ENCODE data around the gene QRICH2.
"Not testable (repeated sequence)": the region's sequence is repeated elsewhere in the genome, so short reads cannot be mapped to it uniquely, and the experiment has no call there.

Gene QRICH2

DNA sequence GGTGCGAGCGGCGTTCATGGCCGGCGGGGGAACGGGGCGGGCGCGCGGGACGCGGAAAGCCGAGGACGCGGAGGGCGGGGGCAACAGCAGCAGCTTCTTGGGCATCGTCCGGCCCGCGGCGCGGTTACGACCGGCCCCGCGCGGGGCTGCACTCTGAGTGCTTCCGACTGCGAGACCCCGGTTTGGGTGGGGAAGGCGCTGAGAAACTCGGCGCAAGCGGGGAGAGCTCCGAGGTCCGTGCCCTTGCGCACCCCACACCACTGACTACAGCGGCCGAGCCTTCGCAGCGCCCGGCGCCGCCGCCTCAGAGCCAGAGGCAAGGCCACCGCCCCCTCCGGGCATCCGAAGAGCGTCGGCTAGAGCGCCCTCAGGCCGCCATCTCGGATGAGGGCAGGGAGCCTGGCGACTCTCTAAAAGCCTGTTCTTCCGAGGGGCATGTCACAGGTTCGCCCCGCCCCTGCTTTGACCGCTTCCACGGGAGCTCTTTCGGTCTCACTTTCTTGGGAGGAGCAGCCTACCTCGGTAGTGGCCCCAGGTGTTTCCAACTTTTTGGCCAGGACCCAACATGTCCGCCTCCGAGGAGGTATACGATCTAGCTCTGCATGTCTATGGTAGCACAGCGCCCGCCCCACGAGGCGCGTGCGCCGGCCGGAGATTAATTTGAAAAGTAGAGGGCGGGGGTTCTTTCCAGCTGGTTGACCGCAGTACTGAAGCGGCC, 45.7 kb upstream of the QRICH2 start, which contains the start of gene PRPSAP1:
Gene PRPSAP1 (minus strand): TSS at position 318 of the 718 bp plus-strand sequence. CDS start 213 bp downstream, at position 105.
- H3K9me3 ChIP-seq, result no peaks in the 10 kb centered on the region
- H3K36me3 ChIP-seq, result no peaks in the 10 kb centered on the region
- peak; percentile 84 to 89 for DNase-seq
- peak within 1 kb of the TSS; percentile 74 to 81 for H3K27ac ChIP-seq
- H3K4me3 ChIP-seq, result peak within 1 kb of the TSS; percentile 75 to 87
- TF ChIP-seq, protein P1, sequence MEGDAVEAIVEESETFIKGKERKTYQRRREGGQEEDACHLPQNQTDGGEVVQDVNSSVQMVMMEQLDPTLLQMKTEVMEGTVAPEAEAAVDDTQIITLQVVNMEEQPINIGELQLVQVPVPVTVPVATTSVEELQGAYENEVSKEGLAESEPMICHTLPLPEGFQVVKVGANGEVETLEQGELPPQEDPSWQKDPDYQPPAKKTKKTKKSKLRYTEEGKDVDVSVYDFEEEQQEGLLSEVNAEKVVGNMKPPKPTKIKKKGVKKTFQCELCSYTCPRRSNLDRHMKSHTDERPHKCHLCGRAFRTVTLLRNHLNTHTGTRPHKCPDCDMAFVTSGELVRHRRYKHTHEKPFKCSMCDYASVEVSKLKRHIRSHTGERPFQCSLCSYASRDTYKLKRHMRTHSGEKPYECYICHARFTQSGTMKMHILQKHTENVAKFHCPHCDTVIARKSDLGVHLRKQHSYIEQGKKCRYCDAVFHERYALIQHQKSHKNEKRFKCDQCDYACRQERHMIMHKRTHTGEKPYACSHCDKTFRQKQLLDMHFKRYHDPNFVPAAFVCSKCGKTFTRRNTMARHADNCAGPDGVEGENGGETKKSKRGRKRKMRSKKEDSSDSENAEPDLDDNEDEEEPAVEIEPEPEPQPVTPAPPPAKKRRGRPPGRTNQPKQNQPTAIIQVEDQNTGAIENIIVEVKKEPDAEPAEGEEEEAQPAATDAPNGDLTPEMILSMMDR (IDR thresholded peaks at IDR 0.05), result peak; percentile 37 to 53
- intact Hi-C loops (cut with DNase I; ENCODE audit: low total_unique reads), result no loop called here
- peaks cover 0 to 26% (median 22%) of the 10 kb centered on the region in 4 donors for H3K4me1 ChIP-seq
- H3K27me3 ChIP-seq, result peaks cover 0 to 3% of the 10 kb centered on the region in 2 donors

- TF ChIP-seq, protein P1 (IDR thresholded peaks at IDR 0.05), result no peak
- Histone ChIP-seq H3K27me3 (peaks cover 0 to 3% of the 10 kb centered on the region in 2 donors), H3K4me1 (peaks cover 0 to 26% (median 22%) of the 10 kb centered on the region in 4 donors), H3K36me3 (peaks cover under 1 to 4% (median 1%) of the 10 kb centered on the region in 3 donors), H3K4me3 (peak overlapping the region; percentile 75 to 87), H3K27ac (peak overlapping the region; percentile 74 to 81), H3K9me3 (no peaks in the 10 kb centered on the region)
- intact Hi-C loops (cut with DNase I; ENCODE audit: low total_unique reads), result no loop called here
- DNase-seq, result peak in 1 of 2 donors; percentile 66
Observed at GRCh38 chr17:76353004-76353598, 45.0 kb upstream of the QRICH2 start.

- Histone ChIP-seq H3K4me1 (peaks cover 0 to 26% (median 22%) of the 10 kb centered on the region in 4 donors), H3K36me3 (peaks cover 12 to 18% (median 16%) of the 10 kb centered on the region in 3 donors), H3K27ac (peak overlapping the region in 1 of 2 donors; percentile 81), H3K4me3 (no peak overlapping the region), H3K9me3 (no peaks in the 10 kb centered on the region), H3K27me3 (peaks cover 0 to 3% of the 10 kb centered on the region in 2 donors)
- intact Hi-C loops (cut with DNase I; ENCODE audit: low total_unique reads), result no loop called here
- TF ChIP-seq, protein P1 (IDR thresholded peaks at IDR 0.05), result no peak
- DNase-seq, result no peak
Observed at GRCh38 chr17:76351526-76352071, 43.5 kb upstream of the QRICH2 start.

DNA sequence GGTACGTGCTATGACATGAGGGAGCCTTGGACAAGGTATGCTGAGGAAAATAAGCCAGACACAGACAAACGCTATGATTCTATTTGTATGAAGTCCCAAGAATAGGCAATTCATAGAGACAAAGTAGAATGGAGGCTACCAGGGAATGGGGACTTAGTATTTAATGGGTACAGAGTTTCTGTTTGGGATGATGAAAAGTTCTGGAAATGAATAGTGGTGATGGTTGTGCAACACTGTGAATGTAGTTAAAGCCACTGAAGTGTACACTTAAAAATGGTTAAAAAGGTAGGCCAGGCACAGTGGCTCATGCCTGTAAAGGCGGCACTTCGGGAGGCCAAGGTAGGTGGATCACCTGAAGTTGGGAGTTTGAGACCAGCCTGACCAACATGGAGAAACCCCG, 42.4 kb upstream of the QRICH2 start:
- peaks cover 0 to 2% of the 10 kb centered on the region in 2 donors for H3K27me3 ChIP-seq
- no peak overlapping the region for H3K4me3 ChIP-seq
- intact Hi-C loops (cut with DNase I; ENCODE audit: low total_unique reads), result no loop called here
- H3K4me1 ChIP-seq, result peaks cover 0 to 26% (median 22%) of the 10 kb centered on the region in 4 donors
- DNase-seq, result no peak
- TF ChIP-seq, protein P1 (IDR thresholded peaks at IDR 0.05), result no peak
- no peak overlapping the region for H3K27ac ChIP-seq
- peaks cover 18 to 29% (median 26%) of the 10 kb centered on the region in 3 donors for H3K36me3 ChIP-seq
- H3K9me3 ChIP-seq, result no peaks in the 10 kb centered on the region

DNA sequence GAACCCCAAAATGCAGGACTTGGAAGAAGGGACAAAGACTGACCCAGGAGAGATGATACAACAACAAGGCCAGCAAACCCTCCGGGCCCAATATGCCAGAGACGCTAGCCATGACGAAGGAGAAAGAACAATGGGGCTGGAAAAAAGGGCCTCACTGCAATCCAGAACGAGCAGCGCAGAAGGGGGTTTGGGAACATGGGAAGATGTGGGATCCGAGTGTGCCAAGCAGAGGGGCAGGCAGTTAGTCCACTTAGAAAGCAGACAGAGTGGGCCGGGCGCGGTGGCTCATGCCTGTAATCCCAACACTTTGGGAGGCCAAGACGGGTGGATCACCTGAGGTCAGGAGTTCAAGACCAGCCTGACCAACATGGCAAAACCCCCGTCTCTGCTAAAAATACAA, 38.9 kb upstream of the QRICH2 start:
- H3K9me3 ChIP-seq; H3K27me3 ChIP-seq; intact Hi-C loops (cut with DNase I; ENCODE audit: low total_unique reads); H3K27ac ChIP-seq; H3K4me3 ChIP-seq; DNase-seq: not testable (repeated sequence)
- peaks cover 0 to 10% (median 8%) of the 10 kb centered on the region in 4 donors for H3K4me1 ChIP-seq
- H3K36me3 ChIP-seq, result peaks cover 42 to 63% (median 54%) of the 10 kb centered on the region in 3 donors

Measured in tibial artery (tissue), 4 donors.